Suppressor macrophage treated with lipopolysaccharide for 4 hours (primary cell): ENCODE data around the gene NELL2.
"Not testable (repeated sequence)": the region's sequence is repeated elsewhere in the genome, so short reads cannot be mapped to it uniquely, and the experiment has no call there.

Experiments
- DNase-seq: peaks from one replicate; pipeline ENCODE4 v3.0.0-alpha.2; 2020

NELL2 gene

GRCh38 chr12:44875954-44876543 is at the start of gene NELL2:
Gene NELL2, minus strand, starts transcription at chr12:44876315. Its CDS starts 446 bp downstream, at chr12:44875869.
- DNase-seq: no peak

GRCh38 chr12:44921736-44922135 is 45.6 kb upstream of the NELL2 start:
- no peak for DNase-seq

GRCh38 chr12:44917141-44917540 is 41.0 kb upstream of the NELL2 start:
- no peak for DNase-seq

GRCh38 chr12:44915958-44916357 is 39.8 kb upstream of the NELL2 start:
- no peak for DNase-seq

GRCh38 chr12:44904321-44904720 is 28.2 kb upstream of the NELL2 start:
- DNase-seq: no peak

GRCh38 chr12:44898108-44898507 is 22.0 kb upstream of the NELL2 start:
- DNase-seq: not testable (repeated sequence)

GRCh38 chr12:44889926-44890325 is 13.8 kb upstream of the NELL2 start:
- DNase-seq: no peak

GRCh38 chr12:44889162-44889561 is 13.0 kb upstream of the NELL2 start:
- no peak for DNase-seq

GRCh38 chr12:44885902-44886301 is 9.8 kb upstream of the NELL2 start:
- DNase-seq: no peak

- DNase-seq: no peak
These were observed 5.1 kb upstream of the NELL2 start for GRCh38 chr12:44881197-44881596.

- no peak for DNase-seq
These were observed 662 bp upstream of the NELL2 start for GRCh38 chr12:44876544-44877410.

GRCh38 chr12:44875417-44875953 is 630 bp downstream of the NELL2 start:
- no peak for DNase-seq

- DNase-seq: no peak
These were observed 1.1 kb downstream of the NELL2 start for GRCh38 chr12:44874981-44875416.

GRCh38 chr12:44873898-44874297 is 2.2 kb downstream of the NELL2 start:
- no peak for DNase-seq

- DNase-seq: no peak
These were observed 6.6 kb downstream of the NELL2 start for GRCh38 chr12:44869503-44869902.

GRCh38 chr12:44863867-44864266 is 12.2 kb downstream of the NELL2 start:
- no peak for DNase-seq

- DNase-seq: no peak
These were observed 16.0 kb downstream of the NELL2 start for GRCh38 chr12:44859998-44860689.

GRCh38 chr12:44858226-44858855 is 17.8 kb downstream of the NELL2 start:
- DNase-seq: no peak

- DNase-seq: no peak
These were observed 23.6 kb downstream of the NELL2 start for GRCh38 chr12:44852483-44852882.

- no peak for DNase-seq
These were observed 24.5 kb downstream of the NELL2 start for GRCh38 chr12:44851586-44851985.

GRCh38 chr12:44848703-44849085 is 27.4 kb downstream of the NELL2 start:
- no peak for DNase-seq

GRCh38 chr12:44847888-44848702 is 28.0 kb downstream of the NELL2 start:
- no peak for DNase-seq
